Superior temporal gyrus (tissue), 1 donor: ENCODE measurements around the gene TTLL6.
A peak's percentile ranks its signal among the peaks of the same experiment; 100 is the strongest.
"Not testable (repeated sequence)": the region's sequence is repeated elsewhere in the genome, so short reads cannot be mapped to it uniquely, and the experiment has no call there.

Experiments used
- DNase-seq: peaks from one replicate; pipeline ENCODE4 v3.0.0-alpha.2; 2016; ENCODE audit errors: extremely low spot score

The TTLL6 gene

DNA sequence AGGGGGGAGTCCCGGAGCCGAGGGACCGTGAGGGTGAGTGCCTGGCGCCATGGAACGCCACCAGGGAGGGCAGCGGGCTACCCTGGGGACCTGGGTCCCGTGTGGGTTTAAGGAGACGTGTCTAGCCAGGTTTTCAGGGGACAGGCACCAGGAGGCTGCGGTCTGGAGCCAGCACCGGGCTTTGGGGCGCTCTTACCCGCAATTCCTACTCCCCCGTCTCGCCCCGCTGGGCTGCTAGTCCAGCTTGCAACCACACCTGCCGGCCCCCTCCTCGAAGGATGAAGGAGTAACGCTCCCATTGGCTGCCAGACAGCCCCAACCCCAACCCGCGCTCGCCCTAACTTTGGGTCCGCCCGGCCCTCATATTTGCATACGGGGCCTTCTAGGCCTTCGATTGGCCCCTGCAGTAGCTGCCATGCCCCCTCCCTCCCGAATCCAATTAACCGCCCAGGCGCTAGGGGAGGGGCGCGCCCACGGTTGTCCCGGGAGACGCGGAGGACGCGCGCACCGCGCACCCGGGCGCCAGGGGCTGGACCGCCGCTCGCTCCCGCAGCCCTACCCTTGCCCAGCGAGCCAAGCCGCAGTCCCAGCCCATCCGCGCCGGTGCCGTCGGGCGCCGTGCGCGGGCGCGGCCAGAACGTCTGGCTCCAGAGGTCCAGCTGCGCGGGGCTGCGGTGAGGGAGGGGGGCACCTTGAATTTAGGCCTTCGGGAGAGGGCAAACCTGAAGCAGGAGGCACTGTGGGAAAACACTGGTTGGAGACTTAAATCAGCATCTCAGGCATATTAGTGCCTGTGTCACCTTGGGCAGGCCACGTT lies at the start of gene TTLL6:
Gene TTLL6 (minus strand): TSS at position 456 of the 817 bp plus-strand sequence. CDS start 157 bp downstream, at position 299.
- peak; percentile 32 for DNase-seq

DNA sequence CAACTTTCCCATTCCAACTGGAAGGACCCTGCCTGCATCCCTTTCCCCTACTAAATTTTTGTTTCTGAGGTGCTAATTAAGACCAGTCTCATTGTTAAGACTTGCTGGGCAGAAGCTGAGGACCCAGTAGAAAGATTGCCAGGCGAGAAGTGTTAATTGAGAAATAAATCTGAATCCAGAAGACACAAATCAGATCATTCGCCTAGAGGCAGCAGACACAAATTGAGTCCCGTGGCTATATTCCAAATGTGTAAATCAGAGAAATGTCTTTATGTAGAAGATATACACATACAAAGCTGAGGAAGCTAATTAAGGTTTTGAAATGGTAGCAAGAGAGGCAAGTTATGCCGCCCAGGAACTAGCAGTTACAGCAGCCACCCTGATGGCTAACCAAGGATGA lies 43.4 kb upstream of the TTLL6 start:
- no peak for DNase-seq

DNA sequence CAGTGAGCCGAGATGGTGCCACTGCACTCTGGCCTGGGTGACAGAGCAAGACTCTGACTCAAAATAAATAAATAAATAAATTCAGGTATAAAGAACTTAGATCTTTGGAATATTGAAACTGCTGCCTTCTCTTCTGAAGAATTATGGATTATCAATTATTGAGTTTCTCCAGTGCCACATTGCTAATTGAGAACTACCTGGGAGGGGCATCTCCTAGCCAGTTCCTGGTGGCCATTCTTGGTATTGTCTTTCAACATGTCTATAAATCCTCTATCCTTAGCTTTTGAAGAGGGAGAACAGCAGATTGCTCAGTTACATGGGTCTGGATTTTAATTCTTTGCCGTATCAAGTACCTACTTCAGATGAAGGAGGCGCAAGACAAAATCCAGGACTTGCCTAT lies 43.0 kb upstream of the TTLL6 start:
- no peak for DNase-seq

DNA sequence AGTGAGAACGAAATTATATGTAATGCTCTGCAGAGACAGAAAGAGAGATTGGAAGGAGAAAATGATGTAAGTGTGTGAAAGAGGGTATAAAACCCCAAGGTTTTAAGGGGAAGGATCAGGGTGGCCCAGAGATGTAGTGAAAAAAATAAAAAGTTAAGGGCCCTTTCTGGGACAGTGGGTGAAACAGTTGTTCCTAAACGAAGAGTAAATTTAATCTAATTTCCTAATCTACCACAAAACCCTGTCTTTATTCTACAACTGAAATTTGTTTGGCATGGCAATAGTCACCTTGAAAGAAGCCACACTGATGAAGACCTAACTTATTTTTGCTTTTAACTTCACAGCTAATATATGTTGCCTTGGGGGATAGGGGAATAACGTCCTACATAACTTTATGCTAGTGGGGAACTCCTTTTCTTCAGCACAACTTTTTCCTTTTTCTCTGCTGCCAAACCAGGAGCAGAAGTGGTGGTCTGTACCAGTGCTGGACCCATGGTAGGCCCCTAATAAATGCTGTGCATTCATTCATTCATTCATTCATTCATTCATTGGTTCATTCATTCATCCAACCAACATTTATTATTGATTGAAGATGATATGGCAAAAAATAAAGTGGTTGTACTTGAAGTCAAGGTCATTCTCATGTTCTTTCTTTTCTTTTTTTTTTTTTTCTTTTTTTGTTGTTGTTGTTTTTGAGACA lies 39.2 kb upstream of the TTLL6 start:
- DNase-seq = no peak

DNA sequence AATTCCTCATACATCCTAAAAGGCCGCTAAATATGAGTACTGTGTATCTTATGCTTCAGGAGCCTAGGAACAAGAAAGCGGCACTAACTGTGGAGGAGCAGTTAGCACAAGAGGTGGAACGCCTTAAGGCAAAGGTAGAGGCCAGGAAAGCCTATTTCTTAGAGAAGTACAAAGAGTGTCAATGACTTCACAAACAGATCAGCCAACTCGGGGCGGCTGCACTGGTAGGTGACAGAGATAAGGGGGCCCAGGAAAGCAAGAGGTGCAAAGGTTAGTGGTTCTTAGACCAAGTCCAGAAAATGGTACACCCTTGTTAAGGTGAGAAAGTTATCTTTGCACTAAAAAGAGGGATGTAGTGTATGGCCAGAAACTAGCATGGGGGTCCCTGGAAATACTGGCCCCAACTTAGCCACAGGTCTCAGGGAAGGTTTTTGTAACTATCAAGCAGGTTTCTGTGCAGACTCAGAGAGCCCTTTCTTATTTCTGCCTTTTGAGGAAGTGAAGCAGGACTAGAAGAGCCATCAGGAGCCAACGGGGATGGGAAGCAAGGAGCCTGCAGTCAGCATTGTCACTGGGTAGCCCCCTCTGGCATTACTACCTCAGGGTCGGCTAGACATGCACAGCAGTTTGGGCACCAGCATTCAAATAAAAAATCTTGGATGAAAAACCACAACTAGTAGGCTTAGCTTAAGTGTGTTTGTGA lies 37.9 kb upstream of the TTLL6 start:
- no peak for DNase-seq

DNA sequence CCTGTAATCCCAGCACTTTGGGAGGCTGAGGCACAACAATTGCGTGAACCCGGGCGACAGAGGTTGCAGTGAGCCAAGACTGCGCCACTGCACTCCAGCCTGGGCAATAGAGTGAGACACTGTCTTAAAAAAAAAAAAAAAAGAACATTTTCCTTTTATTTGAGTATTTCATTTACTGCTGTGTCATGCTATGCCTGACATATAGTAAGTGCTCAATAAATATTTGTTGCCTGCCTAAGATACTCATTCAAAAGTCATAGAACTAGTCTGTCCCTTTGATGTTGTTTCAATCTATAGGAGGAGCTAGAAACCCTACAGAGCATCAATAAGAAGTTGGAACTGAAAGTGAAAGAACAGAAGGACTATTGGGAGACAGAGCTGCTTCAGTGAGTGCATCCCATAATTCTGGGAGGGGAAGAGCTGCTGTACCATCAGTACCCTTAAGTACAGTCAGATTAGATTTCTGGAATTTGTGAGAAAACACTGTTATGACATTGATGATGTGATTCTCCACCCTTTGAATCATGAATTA lies 33.8 kb upstream of the TTLL6 start:
- no peak for DNase-seq

DNA sequence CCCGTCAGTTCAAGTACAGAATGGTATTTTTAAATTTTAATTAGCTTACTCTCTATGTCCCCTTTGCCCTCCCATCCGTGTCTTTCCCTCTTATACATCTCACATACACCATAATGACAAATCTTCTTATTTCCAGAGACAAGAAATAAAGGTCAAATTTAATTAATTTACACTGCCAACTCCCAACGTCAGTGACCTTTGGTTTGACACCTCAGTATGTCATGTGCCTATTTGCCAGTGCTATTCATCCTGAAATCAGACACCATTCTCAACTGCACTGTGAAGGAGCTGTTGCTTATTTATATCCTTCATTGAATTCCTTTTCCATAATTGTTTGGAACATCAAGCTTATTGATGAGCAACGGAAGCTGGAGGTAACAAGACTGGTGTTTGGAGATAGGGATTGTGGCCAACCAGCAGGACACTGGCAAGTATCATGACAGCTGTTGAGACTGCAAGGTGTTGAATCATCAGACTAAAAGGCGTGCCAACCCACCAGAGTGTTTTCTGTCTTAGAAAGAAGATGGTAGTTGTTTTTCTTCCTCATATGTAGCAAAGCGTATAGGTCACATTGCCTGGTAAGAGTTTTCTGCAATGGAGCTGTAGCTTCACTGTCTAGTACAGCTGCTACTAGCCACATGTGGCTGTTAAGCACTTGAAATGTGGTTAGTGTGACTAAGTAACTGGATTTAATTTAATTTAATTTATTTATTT lies 26.3 kb upstream of the TTLL6 start:
- peak; percentile 36 for DNase-seq

DNA sequence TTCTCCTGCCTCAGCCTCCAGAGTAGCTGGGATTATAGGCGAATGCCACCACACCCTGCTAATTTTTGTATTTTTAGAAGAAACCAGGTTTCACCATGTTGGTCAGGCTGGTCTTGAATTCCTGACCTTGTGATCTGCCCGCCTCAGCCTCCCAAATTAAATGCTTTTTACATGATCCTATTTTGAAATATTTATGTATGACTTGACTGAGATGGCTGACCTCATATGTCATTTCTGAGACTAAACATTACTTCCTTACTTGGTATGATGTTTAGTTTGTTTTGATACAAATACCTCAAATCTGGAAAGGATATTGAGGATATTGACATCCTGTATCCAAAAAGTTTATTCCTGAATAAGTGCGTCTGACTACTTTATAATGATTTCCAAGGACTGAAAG lies 25.7 kb upstream of the TTLL6 start:
- no peak for DNase-seq

DNA sequence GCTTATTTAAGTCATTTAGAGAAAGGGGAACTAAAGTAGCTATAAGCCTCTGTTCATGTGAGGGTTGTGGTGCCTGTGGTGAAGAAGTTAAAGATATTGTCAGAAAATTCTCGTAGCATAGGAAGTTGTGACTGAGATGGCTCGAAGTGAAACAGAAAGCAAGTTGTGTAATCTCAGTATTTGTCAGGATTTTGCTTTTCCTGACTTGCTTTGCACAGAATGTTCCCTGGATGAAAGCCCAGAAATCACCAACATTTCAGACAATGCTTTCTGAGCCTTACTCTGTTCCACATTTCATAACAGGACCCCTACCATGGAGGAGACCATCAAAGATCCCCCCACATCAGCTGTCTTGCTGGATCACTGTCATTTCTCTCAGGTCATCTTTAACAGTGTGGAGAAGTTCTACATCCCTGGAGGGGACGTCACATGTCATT lies 24.4 kb upstream of the TTLL6 start:
- DNase-seq = peak; percentile 88

DNA sequence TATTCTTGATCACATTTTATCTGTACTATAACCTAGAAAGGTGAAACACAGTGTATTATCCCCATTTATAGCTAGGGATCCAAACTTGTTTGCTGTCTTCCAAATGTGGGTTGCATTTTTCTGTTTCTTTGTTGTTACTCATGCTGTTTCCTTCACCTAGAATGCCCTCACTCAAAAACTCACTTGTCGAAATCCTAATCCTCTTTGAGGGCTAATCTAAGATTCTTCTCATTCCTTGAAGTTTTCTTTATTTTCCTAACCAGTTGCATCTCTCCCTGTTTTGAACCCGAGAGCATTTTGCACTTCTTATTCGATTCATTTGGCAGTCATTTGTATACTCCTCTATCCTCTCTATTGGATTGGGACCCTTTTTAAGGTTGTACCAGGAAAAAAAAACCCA lies 23.4 kb upstream of the TTLL6 start:
- no peak for DNase-seq

DNA sequence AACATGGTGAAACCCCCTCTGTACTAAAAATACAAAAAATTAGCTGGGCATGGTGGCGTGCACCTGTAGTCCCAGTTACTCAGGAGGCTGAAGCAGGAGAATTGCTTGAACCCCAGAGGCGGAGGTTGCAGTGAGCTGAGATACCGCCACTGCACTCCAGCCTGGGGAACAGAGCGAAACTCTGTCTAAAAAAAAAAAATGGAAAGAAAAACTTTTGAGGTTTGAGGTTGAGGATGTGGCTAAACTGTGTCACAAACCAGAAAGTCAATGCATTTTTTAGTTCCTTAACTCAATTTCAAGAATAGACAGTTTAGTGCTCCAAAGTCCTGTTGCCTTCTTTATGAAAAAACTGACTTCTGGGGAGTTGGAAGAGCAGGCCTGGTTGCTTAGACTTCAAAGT lies 20.4 kb upstream of the TTLL6 start:
- not testable (repeated sequence) for DNase-seq

DNA sequence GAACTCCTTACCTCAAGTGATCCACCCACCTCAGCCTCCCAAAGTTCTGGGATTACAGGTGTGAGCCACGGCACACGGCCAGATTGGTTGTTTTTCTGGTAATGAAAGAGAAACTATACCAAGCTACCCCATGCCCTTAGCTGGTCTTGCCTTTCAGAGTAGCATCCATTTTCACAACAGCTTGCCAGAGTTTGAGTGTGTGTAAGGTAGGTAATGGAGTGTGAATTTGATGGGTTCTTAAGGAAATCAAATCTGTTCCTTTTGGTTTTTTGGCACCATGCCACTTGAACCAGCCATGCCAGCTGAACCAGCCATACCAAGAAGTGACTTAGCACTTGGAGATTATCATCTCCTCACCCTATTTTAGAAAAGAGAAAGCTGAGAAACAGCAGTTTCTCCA lies 18.9 kb upstream of the TTLL6 start:
- no peak for DNase-seq

DNA sequence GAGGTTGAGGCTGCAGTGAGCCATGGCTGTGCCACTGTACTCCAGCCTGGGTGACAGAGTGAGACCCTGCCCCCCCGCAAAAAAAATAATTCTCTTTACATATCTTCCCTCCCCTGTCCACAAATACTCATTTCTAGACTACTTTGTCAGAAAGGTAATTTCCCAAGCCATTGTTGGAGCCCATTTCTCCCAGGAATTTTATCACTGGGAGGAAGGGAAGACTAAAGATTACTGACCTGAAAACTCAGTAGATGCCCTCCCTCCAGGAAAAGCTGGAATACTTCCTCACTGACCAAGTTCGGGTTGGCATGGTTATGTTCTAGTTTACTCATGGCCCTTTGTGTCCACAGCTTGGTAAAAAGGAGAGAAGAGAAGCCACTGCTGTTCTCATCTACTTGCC lies 17.9 kb upstream of the TTLL6 start:
- DNase-seq = no peak

DNA sequence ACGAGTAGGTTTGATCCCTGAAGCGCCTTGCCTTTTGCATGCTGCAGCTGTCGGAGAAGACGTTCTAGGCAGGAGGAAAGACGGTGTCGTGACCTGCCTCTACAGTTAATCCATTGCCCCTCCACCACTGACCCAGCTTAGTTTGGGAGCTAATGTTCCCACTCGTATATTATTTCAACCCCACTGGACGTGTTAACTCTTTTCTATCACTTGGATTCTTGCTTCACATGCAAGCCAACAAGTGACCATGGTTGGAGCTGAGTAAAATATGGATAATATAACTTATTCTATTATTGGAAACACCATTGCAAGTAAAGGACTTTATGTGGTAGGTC lies 14.5 kb upstream of the TTLL6 start:
- DNase-seq = peak; percentile 55

DNA sequence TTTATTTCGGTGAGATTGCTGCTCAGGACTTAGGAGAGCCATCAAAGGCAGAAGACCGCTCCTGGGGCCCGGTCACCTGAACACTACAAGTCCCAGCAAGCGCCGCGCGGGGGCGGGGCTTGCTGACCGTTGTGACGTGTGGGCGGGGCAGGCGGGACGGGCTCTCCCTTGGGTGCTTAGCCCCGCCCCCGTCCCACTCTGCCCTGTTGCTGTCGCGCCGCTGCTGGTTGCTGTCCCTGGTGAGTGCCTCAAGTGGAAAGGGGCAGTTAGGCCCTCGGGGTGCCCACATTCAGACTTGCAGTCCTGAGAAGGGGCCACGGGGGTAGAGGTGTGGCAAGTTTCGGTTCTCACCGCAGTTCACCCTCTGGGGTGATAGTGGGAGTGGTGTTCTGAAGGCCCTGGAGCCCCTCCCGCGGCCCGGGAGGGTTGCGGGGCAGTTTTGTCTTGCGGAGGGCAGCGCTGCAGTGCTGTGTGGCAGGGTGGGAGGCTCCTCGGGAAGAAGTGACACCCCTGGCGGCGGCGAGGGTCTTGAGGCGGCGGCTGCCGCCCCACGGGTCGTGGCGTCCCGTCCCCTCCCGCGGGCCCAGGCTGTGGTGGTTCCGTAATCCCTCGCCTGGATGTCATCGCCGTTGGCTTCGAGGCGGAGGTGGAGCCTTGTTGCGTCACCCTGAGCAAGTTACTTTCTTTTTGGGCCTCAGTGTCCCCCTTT lies 14.0 kb upstream of the TTLL6 start, which contains the start of gene CALCOCO2:
Gene CALCOCO2 (plus strand): TSS at position 196 of the 709 bp plus-strand sequence. CDS start 10,673 bp downstream, outside the sequence.
- DNase-seq = peak; percentile 94

DNA sequence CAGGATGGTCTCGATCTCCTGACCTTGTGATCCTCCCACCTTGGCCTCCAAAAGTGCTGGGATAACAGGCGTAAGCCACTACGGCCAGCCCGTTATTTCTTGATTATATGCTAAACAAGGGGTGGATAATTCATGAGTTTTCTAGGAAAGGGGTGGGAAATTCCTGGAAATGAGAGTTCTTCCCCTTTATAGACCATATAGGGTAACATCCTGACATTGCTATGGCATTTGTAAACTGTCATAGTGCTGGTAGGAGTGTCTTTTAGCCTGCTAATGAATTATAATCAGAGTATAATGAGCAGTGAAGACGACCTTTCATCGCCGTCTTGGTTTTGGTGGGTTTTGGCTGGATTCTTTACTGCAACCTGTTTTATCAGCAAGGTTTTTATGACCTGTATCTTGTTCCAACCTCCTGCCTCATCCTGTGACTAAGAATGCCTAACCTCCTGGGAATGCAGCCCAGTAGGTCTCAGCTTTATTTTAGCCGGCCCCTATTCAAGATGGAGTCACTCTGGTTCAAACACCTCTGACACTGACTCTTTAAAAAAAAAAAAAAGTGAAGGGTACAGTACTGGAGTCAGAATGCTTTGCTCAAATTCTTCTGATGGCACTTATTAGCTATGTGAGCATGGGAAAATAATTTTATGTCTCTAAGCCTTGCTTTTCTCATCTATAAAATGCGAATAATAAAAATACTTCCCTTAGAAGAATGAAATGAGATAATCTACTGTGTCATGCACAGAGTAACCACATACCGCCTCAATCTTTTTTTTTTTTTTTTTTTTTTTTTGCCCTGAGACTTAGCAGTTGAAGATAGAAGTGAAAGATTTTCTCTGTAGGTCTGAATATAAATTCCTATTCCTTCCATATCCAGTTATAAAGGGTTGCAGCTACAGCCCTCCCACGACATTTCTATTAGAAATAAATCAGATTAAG lies 8.7 kb upstream of the TTLL6 start:
- no peak for DNase-seq

DNA sequence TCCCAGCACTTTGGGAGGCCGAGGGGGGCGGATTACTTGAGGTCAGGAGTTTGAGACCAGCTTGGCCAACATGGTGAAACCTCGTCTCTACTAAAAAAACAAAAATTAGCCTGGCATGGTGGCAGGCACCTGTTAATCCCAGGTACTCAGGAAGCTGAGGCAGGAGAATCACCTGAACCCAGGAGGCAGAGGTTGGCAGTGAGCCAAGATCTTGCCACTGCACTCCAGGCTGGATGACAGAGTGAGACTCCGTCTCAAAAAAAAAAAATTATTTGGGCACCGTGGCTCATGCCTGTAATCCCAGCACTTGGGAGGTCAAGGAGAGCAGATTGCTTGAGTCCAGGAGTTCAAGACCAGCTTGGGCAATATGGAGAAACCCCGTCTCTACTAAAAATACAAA lies 3.9 kb upstream of the TTLL6 start:
- DNase-seq = not testable (repeated sequence)

DNA sequence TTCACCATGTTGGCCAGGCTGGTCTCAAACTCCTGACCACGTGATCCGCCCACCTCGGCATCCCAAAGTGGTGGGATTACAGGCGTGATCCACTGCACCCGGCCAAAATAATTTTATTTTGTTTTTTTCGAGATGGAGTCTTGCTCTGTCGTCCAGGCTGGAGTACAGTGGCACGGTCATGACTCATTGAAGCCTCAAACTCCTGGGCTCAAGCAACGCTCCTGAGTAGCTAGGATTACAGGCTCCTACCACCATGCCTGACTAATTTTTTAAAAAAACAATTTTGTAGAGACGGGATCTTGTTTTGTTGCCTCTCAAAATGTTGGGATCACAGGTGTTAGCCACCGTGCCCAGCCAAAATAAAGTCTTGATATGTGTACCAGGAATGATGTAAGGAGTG lies 2.4 kb upstream of the TTLL6 start:
- no peak for DNase-seq

DNA sequence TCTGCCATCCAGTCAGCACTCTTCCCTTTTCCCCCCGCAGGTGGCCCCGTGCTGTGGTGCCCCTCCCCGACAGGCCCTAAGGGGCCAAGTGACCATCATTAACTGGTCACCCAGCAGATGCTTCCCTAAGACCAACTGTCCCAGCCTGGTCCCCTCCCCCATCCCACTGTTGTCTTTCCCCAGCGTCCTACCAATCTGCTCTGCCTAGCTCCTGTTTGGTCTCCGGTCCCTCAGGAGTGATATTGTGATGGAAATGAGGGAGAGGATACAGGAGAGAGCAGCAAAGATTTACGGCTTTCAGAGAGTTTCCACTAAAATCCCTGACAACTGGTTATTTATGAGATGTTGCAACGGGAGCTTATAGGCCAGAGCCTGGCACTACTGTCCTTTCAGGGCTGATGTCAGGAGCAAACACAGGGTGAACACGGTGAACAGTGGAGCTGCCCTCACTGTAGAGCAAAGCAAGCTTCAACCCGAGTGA lies 1.4 kb upstream of the TTLL6 start:
- DNase-seq = no peak

DNA sequence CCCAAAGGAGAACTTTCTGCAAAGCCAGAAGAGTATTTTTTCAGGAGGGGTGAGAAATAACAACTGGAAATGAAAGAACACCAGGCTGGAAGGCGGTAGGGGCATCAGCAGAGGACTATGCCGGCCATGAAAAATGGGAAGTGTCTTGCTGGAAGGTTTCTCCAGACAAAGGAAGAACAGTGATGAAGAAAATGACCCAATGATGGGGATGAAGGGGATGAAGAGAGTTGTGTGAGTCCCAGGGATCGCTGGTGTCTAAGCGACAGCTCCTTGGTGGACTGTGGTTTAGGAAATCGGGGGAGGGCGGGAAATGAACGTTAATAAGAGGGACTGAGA lies 623 bp downstream of the TTLL6 start:
- no peak for DNase-seq
